Activated CD4-positive, alpha-beta T cell treated with anti-CD3 and anti-CD28 coated beads, Interleukin-10, Interleukin-2, amounts not matched to agents 100 ng/mL and 50 ng/mL, durations not matched to agents 16 hours and 8 hours (primary cell): ENCODE results near the gene BBS1.
"Not testable (repeated sequence)": the region's sequence is repeated elsewhere in the genome, so short reads cannot be mapped to it uniquely, and the experiment has no call there.

ENCODE experiments used
- DNase-seq: peaks from one replicate; pipeline ENCODE4 v3.0.0-alpha.2; 2020

Gene BBS1

GRCh38 chr11:66582565-66583147 lies 72.2 kb downstream of the BBS1 start:
- not testable (repeated sequence) for DNase-seq
